ENCODE data around the gene ZDHHC7.
"Not testable (repeated sequence)": the region's sequence is repeated elsewhere in the genome, so short reads cannot be mapped to it uniquely, and the experiment has no call there.

ZDHHC7 gene

GRCh38 chr16:84959784-84960417, 51.4 kb downstream of the ZDHHC7 start:
- DNase-seq, result no peak

- no peak for DNase-seq
Measured at GRCh38 chr16:84959045-84959576, 52.2 kb downstream of the ZDHHC7 start.

- no peak for DNase-seq
Measured at GRCh38 chr16:84957792-84958191, 53.5 kb downstream of the ZDHHC7 start.

GRCh38 chr16:84957192-84957591, 54.1 kb downstream of the ZDHHC7 start:
- no peak for DNase-seq

GRCh38 chr16:84955427-84955826, 55.9 kb downstream of the ZDHHC7 start:
- no peak for DNase-seq

GRCh38 chr16:84953190-84953746, 58.1 kb downstream of the ZDHHC7 start:
- no peak for DNase-seq

- DNase-seq, result peak; percentile 60 to 97
Measured at GRCh38 chr16:84952335-84953189, 58.8 kb downstream of the ZDHHC7 start.

GRCh38 chr16:84950906-84951305, 60.4 kb downstream of the ZDHHC7 start:
- peak; percentile 25 to 63 for DNase-seq

GRCh38 chr16:84949772-84950436, 61.4 kb downstream of the ZDHHC7 start:
- no peak for DNase-seq

GRCh38 chr16:84948851-84949610, 62.3 kb downstream of the ZDHHC7 start:
- no peak for DNase-seq

- DNase-seq, result no peak
Measured at GRCh38 chr16:84947996-84948850, 63.1 kb downstream of the ZDHHC7 start.

GRCh38 chr16:84947022-84947421, 64.3 kb downstream of the ZDHHC7 start:
- peak in 1 of 2 donors; percentile 29 for DNase-seq

GRCh38 chr16:84943620-84944019, 67.7 kb downstream of the ZDHHC7 start:
- DNase-seq, result no peak

- DNase-seq, result no peak
Measured at GRCh38 chr16:84942786-84943185, 68.5 kb downstream of the ZDHHC7 start.

GRCh38 chr16:84941921-84942320, 69.4 kb downstream of the ZDHHC7 start:
- DNase-seq, result no peak

GRCh38 chr16:84940670-84941551, 70.4 kb downstream of the ZDHHC7 start:
- no peak for DNase-seq

GRCh38 chr16:84938616-84939015, 72.7 kb downstream of the ZDHHC7 start:
- DNase-seq, result not testable (repeated sequence)

GRCh38 chr16:84937196-84938005, 73.9 kb downstream of the ZDHHC7 start:
- no peak for DNase-seq

All from inflammatory macrophage treated with lipopolysaccharide for 1 hour (primary cell).